Measurements from ENCODE around the gene TNFRSF6B.

DNA sequence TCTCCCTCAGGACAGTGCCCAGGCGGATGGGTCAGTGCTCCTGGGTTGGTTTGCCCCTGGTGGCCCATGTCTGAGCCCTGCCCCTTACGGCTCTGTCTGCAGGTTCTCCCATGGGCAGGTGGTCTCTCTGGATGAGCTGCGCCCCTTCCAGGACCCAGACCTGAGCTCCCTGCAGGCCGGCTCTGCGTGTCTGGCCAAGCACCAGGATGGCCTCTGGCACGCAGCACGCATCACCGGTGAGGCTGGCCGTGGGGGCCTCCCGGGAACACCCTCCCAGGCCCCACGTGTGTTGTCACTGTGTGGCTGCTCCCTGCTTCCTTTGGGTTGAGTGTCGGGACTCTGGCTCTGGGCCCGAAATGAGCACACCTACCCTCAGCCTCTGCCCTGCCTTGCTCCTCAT, 36.7 kb downstream of the TNFRSF6B start:
- TF ChIP-seq, protein P1, sequence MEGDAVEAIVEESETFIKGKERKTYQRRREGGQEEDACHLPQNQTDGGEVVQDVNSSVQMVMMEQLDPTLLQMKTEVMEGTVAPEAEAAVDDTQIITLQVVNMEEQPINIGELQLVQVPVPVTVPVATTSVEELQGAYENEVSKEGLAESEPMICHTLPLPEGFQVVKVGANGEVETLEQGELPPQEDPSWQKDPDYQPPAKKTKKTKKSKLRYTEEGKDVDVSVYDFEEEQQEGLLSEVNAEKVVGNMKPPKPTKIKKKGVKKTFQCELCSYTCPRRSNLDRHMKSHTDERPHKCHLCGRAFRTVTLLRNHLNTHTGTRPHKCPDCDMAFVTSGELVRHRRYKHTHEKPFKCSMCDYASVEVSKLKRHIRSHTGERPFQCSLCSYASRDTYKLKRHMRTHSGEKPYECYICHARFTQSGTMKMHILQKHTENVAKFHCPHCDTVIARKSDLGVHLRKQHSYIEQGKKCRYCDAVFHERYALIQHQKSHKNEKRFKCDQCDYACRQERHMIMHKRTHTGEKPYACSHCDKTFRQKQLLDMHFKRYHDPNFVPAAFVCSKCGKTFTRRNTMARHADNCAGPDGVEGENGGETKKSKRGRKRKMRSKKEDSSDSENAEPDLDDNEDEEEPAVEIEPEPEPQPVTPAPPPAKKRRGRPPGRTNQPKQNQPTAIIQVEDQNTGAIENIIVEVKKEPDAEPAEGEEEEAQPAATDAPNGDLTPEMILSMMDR (IDR thresholded peaks at IDR 0.05) = no peak
- TF ChIP-seq, protein P2, sequence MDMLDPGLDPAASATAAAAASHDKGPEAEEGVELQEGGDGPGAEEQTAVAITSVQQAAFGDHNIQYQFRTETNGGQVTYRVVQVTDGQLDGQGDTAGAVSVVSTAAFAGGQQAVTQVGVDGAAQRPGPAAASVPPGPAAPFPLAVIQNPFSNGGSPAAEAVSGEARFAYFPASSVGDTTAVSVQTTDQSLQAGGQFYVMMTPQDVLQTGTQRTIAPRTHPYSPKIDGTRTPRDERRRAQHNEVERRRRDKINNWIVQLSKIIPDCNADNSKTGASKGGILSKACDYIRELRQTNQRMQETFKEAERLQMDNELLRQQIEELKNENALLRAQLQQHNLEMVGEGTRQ (IDR thresholded peaks at IDR 0.05) = no peak
- TF ChIP-seq, protein P3, sequence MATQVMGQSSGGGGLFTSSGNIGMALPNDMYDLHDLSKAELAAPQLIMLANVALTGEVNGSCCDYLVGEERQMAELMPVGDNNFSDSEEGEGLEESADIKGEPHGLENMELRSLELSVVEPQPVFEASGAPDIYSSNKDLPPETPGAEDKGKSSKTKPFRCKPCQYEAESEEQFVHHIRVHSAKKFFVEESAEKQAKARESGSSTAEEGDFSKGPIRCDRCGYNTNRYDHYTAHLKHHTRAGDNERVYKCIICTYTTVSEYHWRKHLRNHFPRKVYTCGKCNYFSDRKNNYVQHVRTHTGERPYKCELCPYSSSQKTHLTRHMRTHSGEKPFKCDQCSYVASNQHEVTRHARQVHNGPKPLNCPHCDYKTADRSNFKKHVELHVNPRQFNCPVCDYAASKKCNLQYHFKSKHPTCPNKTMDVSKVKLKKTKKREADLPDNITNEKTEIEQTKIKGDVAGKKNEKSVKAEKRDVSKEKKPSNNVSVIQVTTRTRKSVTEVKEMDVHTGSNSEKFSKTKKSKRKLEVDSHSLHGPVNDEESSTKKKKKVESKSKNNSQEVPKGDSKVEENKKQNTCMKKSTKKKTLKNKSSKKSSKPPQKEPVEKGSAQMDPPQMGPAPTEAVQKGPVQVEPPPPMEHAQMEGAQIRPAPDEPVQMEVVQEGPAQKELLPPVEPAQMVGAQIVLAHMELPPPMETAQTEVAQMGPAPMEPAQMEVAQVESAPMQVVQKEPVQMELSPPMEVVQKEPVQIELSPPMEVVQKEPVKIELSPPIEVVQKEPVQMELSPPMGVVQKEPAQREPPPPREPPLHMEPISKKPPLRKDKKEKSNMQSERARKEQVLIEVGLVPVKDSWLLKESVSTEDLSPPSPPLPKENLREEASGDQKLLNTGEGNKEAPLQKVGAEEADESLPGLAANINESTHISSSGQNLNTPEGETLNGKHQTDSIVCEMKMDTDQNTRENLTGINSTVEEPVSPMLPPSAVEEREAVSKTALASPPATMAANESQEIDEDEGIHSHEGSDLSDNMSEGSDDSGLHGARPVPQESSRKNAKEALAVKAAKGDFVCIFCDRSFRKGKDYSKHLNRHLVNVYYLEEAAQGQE (IDR thresholded peaks at IDR 0.05) = no peak
- TF ChIP-seq SMC3 (IDR thresholded peaks at IDR 0.05) (no peak), MYC (IDR thresholded peaks at IDR 0.05; ENCODE audit: borderline replicate concordance, low read length) (no peak), POLR2AphosphoS2 (conservative IDR thresholded peaks at IDR 0.05; ENCODE audit: low read length) (no peak), ZFP36 (IDR thresholded peaks at IDR 0.05; ENCODE audit: borderline replicate concordance, partially characterized antibody) (no peak), RAD21 (conservative IDR thresholded peaks at IDR 0.05 in 1 of 2, IDR thresholded peaks at IDR 0.05 in 1 of 2) (no peak), NR3C1 (IDR thresholded peaks at IDR 0.05) (no peak), CHD2 (IDR thresholded peaks at IDR 0.05; ENCODE audit: low read length, partially characterized antibody) (no peak)
